Left ventricle myocardium inferior (tissue), 1 donor: ENCODE data around the gene COL5A3. TPM values are rescaled to one million over a fixed set of nuclear protein-coding genes. Genes with fewer than 3 reads are reported as not detected.
A peak's percentile ranks its signal among the peaks of the same experiment; 100 is the strongest.

ENCODE experiments used
- DNase-seq: peaks from one replicate; pipeline ENCODE4 v3.0.0-alpha.2; 2020
- H3K27ac ChIP-seq: fragments of 200-600 bp; replicated peaks from 2 replicates; pipeline ENCODE4 v1.8.0; 2021
- H3K27me3 ChIP-seq: fragments of 200-600 bp; 2 replicates; pipeline ENCODE4 v1.8.0; 2021; ENCODE audit warnings: low read depth
- H3K36me3 ChIP-seq: fragments of 200-600 bp; 2 replicates; pipeline ENCODE4 v1.8.0; 2021
- H3K4me1 ChIP-seq: fragments of 200-600 bp; 2 replicates; pipeline ENCODE4 v1.8.0; 2021
- H3K4me3 ChIP-seq: fragments of 200-600 bp; 2 replicates; pipeline ENCODE4 v1.8.0; 2021; ENCODE audit warnings: mild to moderate bottlenecking, moderate library complexity
- H3K9me3 ChIP-seq: fragments of 200-600 bp; replicated peaks from 2 replicates; pipeline ENCODE4 v1.8.0; 2021
- intact Hi-C: fragments of 100-400 bp; cut with micrococcal nuclease; formaldehyde crosslinking; loops from one replicate; pipeline ENCODE4 v1.11.0; 2022
- total RNA-seq: library from RNA; stranded (reverse); fragmentation: NEBNext Ultra II Directional; extraction: Animal tissue kit (Norgen Biotek cat#: 25700); gene quantifications from one replicate; pipeline ENCODE4 v1.2.1, GENCODE V29; 2021
- TF ChIP-seq, protein P1 (sequence below): fragments of 200-600 bp; IDR thresholded peaks from 2 replicates; pipeline ENCODE4 v1.8.0; 2021; ENCODE audit warnings: antibody characterized with exemption, mild to moderate bottlenecking, borderline replicate concordance
- donor health status: DM: no; HTN: yes; CAD: no; lungs with severe emphysema.

Gene COL5A3
- total RNA-seq, 1 donor from 2014 or later, result 8.7 TPM

DNA sequence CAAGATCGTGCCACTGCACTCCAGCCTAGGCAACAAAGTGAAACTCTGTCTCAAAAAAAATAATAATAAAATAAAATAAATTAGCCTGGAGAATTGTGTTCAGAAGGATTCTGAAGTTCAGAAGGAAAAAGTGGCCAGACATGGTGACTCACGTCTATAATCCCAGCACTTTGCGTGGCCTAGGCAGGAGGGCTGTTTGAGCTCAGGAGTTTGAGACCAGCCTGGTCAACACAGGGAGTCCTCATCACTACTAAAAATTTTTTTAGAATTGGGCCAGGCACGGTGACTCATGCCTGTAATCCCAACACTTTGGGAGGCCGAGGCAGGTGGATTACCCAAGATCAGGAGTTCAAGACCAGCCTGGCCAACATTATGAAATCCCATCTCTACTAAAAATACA is 8.9 kb upstream of the COL5A3 start:
- Histone ChIP-seq H3K4me3 (no peak overlapping the region), H3K36me3 (no peaks in the 10 kb centered on the region), H3K9me3 (no peaks in the 10 kb centered on the region), H3K27ac (no peak overlapping the region), H3K4me1 (no peaks in the 10 kb centered on the region), H3K27me3 (peaks cover 69% of the 10 kb centered on the region)
- DNase-seq, result no peak
- TF ChIP-seq, protein P1, sequence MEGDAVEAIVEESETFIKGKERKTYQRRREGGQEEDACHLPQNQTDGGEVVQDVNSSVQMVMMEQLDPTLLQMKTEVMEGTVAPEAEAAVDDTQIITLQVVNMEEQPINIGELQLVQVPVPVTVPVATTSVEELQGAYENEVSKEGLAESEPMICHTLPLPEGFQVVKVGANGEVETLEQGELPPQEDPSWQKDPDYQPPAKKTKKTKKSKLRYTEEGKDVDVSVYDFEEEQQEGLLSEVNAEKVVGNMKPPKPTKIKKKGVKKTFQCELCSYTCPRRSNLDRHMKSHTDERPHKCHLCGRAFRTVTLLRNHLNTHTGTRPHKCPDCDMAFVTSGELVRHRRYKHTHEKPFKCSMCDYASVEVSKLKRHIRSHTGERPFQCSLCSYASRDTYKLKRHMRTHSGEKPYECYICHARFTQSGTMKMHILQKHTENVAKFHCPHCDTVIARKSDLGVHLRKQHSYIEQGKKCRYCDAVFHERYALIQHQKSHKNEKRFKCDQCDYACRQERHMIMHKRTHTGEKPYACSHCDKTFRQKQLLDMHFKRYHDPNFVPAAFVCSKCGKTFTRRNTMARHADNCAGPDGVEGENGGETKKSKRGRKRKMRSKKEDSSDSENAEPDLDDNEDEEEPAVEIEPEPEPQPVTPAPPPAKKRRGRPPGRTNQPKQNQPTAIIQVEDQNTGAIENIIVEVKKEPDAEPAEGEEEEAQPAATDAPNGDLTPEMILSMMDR, result no peak
- intact Hi-C loops, result no loop called here

DNA sequence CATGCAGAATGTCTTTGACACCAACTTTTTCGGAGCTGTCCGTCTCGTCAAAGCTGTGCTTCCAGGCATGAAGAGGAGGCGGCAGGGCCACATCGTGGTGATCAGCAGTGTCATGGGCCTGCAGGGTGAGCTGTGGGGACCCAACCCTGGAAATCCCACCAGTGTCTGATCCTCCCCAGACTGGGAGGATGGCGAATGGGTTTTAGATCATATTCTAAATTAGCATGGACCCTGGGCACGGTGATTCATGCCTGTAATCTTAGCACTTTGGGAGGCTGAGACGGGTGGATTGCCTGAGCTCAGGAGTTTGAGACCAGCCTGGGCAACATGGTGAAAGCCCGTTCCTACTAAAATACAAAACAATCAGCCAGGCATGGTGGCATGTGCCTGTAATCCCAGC is 8.5 kb upstream of the COL5A3 start:
- Histone ChIP-seq H3K4me1 (no peaks in the 10 kb centered on the region), H3K36me3 (no peaks in the 10 kb centered on the region), H3K9me3 (no peaks in the 10 kb centered on the region), H3K27me3 (peaks cover 69% of the 10 kb centered on the region), H3K4me3 (no peak overlapping the region), H3K27ac (no peak overlapping the region)
- no peak for DNase-seq
- TF ChIP-seq, protein P1, result no peak
- intact Hi-C loops, result no loop called here

- intact Hi-C loops, result no loop called here
- H3K27me3 ChIP-seq, result peaks cover 69% of the 10 kb centered on the region
Observed at GRCh38 chr19:10018263-10018662, 8.0 kb upstream of the COL5A3 start.

GRCh38 chr19:10013834-10014618 is 3.7 kb upstream of the COL5A3 start:
- peaks cover 86% of the 10 kb centered on the region for H3K27me3 ChIP-seq
- no peaks in the 10 kb centered on the region for H3K36me3 ChIP-seq
- no peak overlapping the region for H3K4me3 ChIP-seq
- H3K9me3 ChIP-seq, result no peaks in the 10 kb centered on the region
- H3K4me1 ChIP-seq, result peaks cover 13% of the 10 kb centered on the region
- no peak overlapping the region for H3K27ac ChIP-seq
- no peak for DNase-seq
- TF ChIP-seq, protein P1, result no peak
- intact Hi-C loops, result no loop called here

More at GRCh38 chr19:10018263-10018662, 8.0 kb upstream of the COL5A3 start:
- Histone ChIP-seq H3K9me3 (no peaks in the 10 kb centered on the region), H3K36me3 (no peaks in the 10 kb centered on the region), H3K4me3 (no peak overlapping the region), H3K4me1 (no peaks in the 10 kb centered on the region), H3K27ac (no peak overlapping the region)
- DNase-seq, result no peak
- TF ChIP-seq, protein P1, result no peak

DNA sequence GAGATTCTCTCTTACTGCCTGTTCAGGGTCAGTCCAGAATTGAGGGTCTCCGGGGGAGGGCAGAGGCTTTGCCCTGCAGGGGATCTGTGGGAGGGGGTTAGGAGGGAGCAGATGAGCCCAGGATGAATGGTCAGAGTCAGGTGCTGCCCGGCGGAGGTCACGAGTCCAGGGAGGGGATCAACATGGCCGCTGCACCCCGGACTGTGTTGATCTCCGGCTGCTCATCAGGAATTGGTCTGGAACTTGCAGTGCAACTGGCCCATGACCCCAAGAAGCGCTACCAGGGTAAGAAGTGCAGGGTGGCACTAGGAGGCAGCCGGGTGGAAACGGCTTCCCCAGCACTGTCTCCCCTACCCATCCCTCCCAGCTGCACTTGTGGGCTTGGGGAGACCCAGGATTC is 3.0 kb upstream of the COL5A3 start, which contains the start of gene RDH8:
RDH8 (plus strand) TSS at position 168 of the 400 bp plus-strand sequence; CDS start at position 183, 15 bp downstream.
- intact Hi-C loops, result no loop called here
- Histone ChIP-seq H3K36me3 (no peaks in the 10 kb centered on the region), H3K27me3 (peaks cover 92% of the 10 kb centered on the region), H3K9me3 (no peaks in the 10 kb centered on the region), H3K4me1 (peaks cover 18% of the 10 kb centered on the region), H3K27ac (peak within 1 kb of the TSS; percentile 87), H3K4me3 (no peak within 1 kb of the TSS)
- TF ChIP-seq, protein P1, result no peak
- no peak for DNase-seq
